Glutamatergic neuron (in vitro differentiated cells): ENCODE results near the gene SRGAP1. TPM values are rescaled to one million over a fixed set of nuclear protein-coding genes. Genes with fewer than 3 reads are reported as not detected.

Experiments
- DNase-seq: peaks from one replicate; pipeline ENCODE4 v3.0.0; 2022
- H3K27ac Mint-ChIP-seq: one replicate; pipeline ENCODE4 v1.8.0; 2020; ENCODE audit warnings: mild to moderate bottlenecking, mixed read lengths, inconsistent platforms; ENCODE audit not compliant: unreplicated experiment
- H3K27me3 Mint-ChIP-seq: one replicate; pipeline ENCODE4 v1.8.0; 2020; ENCODE audit warnings: mild to moderate bottlenecking, moderate library complexity, mixed read lengths, inconsistent platforms; ENCODE audit not compliant: unreplicated experiment
- H3K36me3 Mint-ChIP-seq: one replicate; pipeline ENCODE4 v1.8.0; 2020; ENCODE audit warnings: mild to moderate bottlenecking, mixed read lengths, inconsistent platforms; ENCODE audit not compliant: unreplicated experiment
- H3K4me1 Mint-ChIP-seq: one replicate; pipeline ENCODE4 v1.8.0; 2020; ENCODE audit warnings: mild to moderate bottlenecking, low read depth, mixed read lengths, inconsistent platforms; ENCODE audit not compliant: unreplicated experiment
- H3K4me3 Mint-ChIP-seq: one replicate; pipeline ENCODE4 v1.8.0; 2020; ENCODE audit warnings: mild to moderate bottlenecking, mixed read lengths, inconsistent platforms; ENCODE audit not compliant: unreplicated experiment
- H3K9me3 Mint-ChIP-seq: one replicate; pipeline ENCODE4 v1.8.0; 2020; ENCODE audit warnings: mild to moderate bottlenecking, moderate library complexity, mixed read lengths, inconsistent platforms; ENCODE audit not compliant: unreplicated experiment
- CTCF ChIP-seq: fragments of 200-600 bp; sonication (generic); IDR thresholded peaks from one replicate; pipeline ENCODE4 v1.5.0; 2021; ENCODE audit not compliant: partially characterized antibody, unreplicated experiment
- total RNA-seq: library from RNA; stranded (reverse); fragmentation: NEBNext Ultra II Directional; extraction: Animal tissue kit (Norgen Biotek cat#: 25700); gene quantifications from one replicate; pipeline ENCODE4 v1.2.1, GENCODE V29; 2021; ENCODE audit not compliant: unreplicated experiment

SRGAP1 gene
- total RNA-seq, 1 donor from 2014 or later: 52.0 TPM

GRCh38 chr12:64147011-64147631, 302.6 kb downstream of the SRGAP1 start:
- Mint-ChIP-seq H3K4me1 (no peaks in the 10 kb centered on the region), H3K27ac (no peak overlapping the region), H3K9me3 (peaks cover 4% of the 10 kb centered on the region), H3K36me3 (peaks cover 4% of the 10 kb centered on the region), H3K27me3 (no peaks in the 10 kb centered on the region), H3K4me3 (no peak overlapping the region)
- no peak for TF ChIP-seq CTCF
- DNase-seq: no peak

- no peak for DNase-seq
- no peaks in the 10 kb centered on the region for H3K4me1 Mint-ChIP-seq
- TF ChIP-seq CTCF: no peak
- no peaks in the 10 kb centered on the region for H3K27me3 Mint-ChIP-seq
- H3K9me3 Mint-ChIP-seq: peaks cover 5% of the 10 kb centered on the region
- H3K4me3 Mint-ChIP-seq: no peak overlapping the region
- H3K27ac Mint-ChIP-seq: no peak overlapping the region
- H3K36me3 Mint-ChIP-seq: no peaks in the 10 kb centered on the region
Measured at GRCh38 chr12:64147875-64148274, 303.4 kb downstream of the SRGAP1 start.

GRCh38 chr12:64154677-64155076, 310.2 kb downstream of the SRGAP1 start:
- Mint-ChIP-seq H3K27me3 (no peaks in the 10 kb centered on the region), H3K4me3 (no peak overlapping the region), H3K9me3 (peaks cover 7% of the 10 kb centered on the region), H3K36me3 (no peaks in the 10 kb centered on the region), H3K27ac (no peak overlapping the region), H3K4me1 (no peaks in the 10 kb centered on the region)
- TF ChIP-seq CTCF: no peak
- no peak for DNase-seq

- H3K4me1 Mint-ChIP-seq: no peaks in the 10 kb centered on the region
- H3K36me3 Mint-ChIP-seq: no peaks in the 10 kb centered on the region
- no peak overlapping the region for H3K4me3 Mint-ChIP-seq
- no peak for DNase-seq
- no peaks in the 10 kb centered on the region for H3K27me3 Mint-ChIP-seq
- no peak for TF ChIP-seq CTCF
- no peak overlapping the region for H3K27ac Mint-ChIP-seq
- H3K9me3 Mint-ChIP-seq: peaks cover 3% of the 10 kb centered on the region
Measured at GRCh38 chr12:64157110-64157509, 312.6 kb downstream of the SRGAP1 start.

- H3K9me3 Mint-ChIP-seq: no peaks in the 10 kb centered on the region
- no peaks in the 10 kb centered on the region for H3K4me1 Mint-ChIP-seq
- no peaks in the 10 kb centered on the region for H3K27me3 Mint-ChIP-seq
- no peak for TF ChIP-seq CTCF
- no peak for DNase-seq
- H3K27ac Mint-ChIP-seq: no peak overlapping the region
- H3K36me3 Mint-ChIP-seq: no peaks in the 10 kb centered on the region
- no peak overlapping the region for H3K4me3 Mint-ChIP-seq
Measured at GRCh38 chr12:64160021-64160710, 315.7 kb downstream of the SRGAP1 start.
